GM21723 (cell line): ENCODE data around the gene TICRR.
A peak's percentile ranks its signal among the peaks of the same experiment; 100 is the strongest.

Experiments
- ATAC-seq: cut with Tn5 transposase; IDR thresholded peaks from one replicate; pipeline ENCODE4 v1.9.1; 2021; ENCODE audit warnings: mild to moderate bottlenecking, moderate library complexity; ENCODE audit not compliant: unreplicated experiment

TICRR gene

DNA sequence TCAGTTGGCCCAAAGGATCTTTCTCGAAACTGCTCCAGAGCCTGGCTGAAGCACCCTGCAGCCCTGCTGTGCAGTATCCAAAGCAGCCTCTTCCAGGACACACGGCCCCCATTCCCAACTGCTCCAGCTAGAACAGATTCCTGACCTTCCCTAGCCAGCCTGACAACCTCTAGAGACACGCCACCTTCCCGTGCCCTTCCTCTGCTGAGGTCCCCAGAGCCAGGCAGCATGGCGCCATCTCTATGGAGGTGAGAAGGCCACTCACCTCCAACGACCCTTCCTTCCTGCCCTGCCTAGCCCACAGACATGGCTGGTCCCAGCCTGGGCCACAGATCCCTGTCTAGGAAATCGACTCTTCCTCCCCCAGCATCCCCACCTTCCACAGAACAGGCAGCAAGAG is 76.9 kb downstream of the TICRR start:
- no peak for ATAC-seq

GRCh38 chr15:89652666-89653065 is 77.4 kb downstream of the TICRR start:
- no peak for ATAC-seq

DNA sequence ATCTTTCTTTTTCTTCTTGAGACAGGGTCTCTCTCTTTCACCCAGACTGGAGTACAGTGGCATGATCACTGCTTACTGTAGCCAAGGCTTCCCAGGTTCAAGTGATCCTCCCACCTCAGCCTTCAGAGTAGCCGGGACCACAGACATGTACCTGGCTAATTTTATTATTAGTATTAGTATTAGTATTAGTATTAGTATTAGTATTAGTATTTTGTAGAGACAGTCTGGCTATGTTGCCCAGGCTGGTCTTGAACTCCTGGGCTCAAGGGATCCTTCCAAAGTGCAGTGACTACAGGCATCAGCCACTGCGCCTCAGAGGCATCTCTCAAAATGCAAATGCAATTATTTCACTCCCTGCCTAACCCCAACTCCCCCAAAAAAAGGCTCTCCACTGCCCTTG is 78.3 kb downstream of the TICRR start:
- ATAC-seq: no peak

GRCh38 chr15:89654301-89654761 is 79.1 kb downstream of the TICRR start:
- ATAC-seq: no peak

- ATAC-seq: no peak
These were observed 79.9 kb downstream of the TICRR start, which contains the start of gene KIF7 for GRCh38 chr15:89654847-89655805. KIF7 (minus strand) TSS chr15:89655467; CDS start chr15:89652930, 2,537 bp downstream.

DNA sequence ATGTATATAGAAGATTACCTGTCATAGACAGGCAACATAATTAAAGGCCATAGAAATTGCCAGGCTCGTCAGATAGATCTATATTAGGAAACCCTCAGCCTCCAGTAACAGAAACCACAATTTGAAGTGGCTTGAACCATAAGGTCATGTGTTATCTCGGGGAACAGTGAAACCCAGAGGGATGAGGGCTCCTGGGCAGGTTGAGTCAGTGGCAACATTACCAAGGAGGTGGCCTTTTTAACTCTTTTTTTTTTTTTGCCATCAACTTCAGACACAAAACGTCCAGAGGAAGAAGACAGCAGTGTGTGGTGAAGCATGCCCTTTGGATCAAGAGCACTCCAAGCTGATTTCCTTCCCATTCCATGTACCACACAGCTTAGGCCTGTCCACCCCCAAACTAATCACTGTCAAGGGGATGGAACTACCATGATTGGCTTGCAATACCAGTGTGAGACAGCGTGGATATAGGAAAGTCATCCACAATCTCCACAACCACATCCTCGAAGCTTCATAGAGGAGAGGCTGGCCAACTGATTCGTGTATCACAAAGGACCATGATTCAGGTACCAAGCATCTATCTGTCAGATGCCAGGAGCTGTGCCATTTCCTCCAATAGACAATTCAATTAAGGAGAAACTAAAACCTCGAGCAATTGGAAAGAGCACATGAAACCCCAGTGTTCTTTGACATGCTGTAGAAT is 81.0 kb downstream of the TICRR start:
- ATAC-seq: no peak

DNA sequence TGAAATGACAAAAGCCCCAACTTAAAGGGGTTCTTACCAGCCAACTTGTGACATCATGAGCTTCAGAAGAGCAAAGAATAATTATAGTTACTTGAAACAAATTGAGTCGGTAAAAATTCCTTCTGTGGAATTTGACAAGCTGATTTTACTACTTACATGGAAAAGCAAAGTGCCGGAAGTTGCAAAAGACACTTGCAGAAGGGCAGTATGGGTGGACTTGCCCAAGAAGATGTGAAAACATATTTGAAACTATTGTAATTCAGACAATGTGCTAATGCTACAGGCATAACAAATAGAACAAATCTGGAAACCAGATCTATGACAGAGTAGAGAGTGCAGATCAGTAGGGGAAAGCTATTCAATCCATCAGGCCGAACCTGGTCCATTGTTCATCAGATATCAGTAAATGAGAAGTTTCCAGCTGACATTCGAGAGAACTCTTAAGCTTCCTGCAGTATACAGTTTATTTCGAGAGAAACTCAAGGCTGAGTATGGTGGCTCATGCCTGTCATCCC is 82.5 kb downstream of the TICRR start:
- no peak for ATAC-seq

DNA sequence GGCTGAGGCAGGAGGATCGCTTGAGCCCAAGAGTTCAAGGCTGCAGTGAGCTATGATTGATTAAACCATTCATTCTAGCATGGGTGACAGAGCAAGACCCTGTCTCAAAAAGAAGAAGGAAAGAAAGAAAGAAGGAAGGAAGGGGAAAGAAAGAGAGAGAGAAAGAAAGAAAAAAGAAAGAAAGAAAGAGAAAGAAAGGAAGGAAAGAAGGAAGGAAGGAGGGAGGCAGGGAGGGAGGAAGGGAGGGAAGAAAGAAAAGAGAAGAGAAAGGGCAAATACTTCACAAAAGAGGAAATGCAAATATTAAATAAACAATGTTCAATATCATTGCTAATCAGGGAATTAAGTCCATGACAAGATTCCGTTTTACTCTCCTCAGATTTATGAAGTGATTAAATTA is 84.0 kb downstream of the TICRR start:
- ATAC-seq: no peak

- ATAC-seq: no peak
These were observed 85.3 kb downstream of the TICRR start for GRCh38 chr15:89660556-89660955.

DNA sequence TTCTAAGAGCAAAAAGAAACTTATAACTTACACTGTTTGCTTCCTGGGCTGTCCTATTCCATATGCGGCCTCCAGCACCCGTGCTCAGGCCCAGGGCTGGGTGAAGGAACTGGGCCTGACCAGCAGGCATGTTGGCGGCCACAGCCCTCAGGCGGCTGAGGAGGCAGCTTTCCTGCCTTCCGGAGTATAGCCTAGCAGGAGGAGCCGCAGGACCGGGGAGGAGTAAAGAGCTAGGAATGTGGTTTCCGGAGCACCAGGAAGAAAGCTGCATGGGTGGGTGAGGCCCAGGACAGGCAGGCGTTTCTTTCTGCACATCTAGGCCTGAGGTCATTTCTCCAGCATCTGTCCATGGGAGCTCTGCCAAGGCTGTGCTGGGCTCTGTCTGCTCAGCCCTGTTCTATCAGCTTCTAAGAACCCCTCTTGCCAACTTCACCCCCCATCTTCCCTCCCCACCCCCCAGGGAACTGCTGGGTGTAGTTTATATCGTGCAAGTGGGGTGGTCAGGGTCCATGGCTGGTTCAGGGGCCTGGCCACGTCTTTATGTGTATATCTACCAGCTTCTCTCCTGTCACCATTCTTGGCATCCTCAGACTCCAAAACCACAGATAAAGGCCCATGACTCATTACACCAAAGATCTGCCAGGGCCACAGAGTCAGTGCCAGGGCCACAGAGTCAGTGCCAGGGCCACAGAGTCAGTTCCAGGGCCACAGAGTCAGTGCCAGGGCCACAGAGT is 87.8 kb downstream of the TICRR start:
- no peak for ATAC-seq

DNA sequence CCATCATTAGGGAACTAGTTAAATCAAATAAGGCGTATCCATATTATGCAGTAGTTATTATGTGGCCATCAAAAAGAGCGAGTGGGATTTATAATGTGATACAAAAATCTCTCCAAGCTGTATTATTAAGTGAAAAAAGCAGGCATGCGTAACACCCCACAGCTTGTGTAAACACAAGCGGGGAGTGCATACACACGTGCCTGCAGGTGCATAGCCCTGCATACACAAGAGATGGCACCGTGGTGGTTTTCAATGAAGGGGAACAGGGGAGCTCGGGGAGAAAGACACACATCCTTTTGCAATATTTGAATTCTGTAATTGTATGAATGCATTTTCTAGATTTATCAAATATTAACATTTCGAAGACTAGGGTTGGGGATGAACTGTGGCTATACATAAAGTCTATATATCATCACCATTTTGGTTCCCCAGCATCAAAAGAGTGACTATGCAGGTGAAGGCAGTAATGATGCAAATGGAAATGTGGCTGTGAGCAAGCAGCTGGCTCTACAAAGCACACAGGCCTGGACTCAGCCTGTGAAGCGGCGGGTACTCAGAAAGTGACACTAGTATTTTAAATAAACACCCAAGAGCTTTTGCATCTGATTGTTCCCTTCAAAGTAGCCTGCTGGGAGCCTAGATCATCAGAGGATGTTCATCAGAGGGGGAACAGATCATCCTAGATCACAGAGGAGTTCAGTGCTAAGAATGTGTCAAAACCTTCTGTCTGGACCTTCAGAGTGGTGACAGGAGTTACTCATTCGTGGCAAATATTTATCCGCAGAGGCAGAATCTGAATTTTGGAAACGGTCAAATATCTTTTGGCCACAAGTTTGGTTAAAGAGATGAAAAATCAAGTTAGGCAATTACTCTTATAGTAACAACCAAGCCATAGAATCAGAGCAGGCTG is 89.4 kb downstream of the TICRR start:
- no peak for ATAC-seq

- peak; percentile 55 for ATAC-seq
These were observed 90.3 kb downstream of the TICRR start for GRCh38 chr15:89665449-89666181.

- no peak for ATAC-seq
These were observed 91.1 kb downstream of the TICRR start for GRCh38 chr15:89666184-89666857.

GRCh38 chr15:89666858-89667705 is 91.8 kb downstream of the TICRR start:
- ATAC-seq: no peak

DNA sequence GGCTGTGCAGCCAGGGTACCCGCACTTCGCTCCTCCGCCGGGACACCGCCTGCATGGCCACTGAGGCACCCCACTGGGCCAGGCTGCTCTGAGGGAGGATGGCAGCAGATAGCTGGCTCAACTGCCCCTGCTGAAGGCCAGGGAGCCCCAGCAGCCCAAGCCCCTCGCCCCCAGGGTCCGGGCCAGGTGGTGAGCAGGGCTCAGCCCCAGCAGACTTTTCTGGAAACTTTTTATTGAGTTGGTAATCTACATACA is 92.4 kb downstream of the TICRR start:
- ATAC-seq: no peak

DNA sequence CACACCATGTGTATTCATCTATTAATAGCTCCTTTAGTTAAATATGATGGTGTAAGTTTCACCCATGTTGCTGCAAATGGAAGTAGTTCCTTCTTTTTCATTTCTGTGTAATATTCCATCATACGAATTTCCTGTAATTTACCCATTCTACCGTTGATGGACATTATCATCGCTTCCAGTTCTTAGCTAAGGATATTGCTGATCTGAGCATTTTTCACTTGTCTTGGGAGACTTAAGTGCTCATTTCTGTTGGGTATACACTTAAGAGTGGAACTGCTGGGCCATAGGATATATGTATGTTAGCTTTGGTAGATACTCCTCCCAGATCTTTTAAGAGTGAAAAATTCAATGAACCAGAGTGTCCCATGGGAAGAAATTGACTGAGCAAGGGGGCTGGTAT is 92.9 kb downstream of the TICRR start:
- ATAC-seq: no peak

GRCh38 chr15:89669309-89669865 is 94.1 kb downstream of the TICRR start:
- no peak for ATAC-seq

GRCh38 chr15:89669941-89670340 is 94.7 kb downstream of the TICRR start:
- no peak for ATAC-seq
